ENCODE measurements around the gene RNF227. TPM values are rescaled to one million over a fixed set of nuclear protein-coding genes. Genes with fewer than 3 reads are reported as not detected.
"Not testable (repeated sequence)": the region's sequence is repeated elsewhere in the genome, so short reads cannot be mapped to it uniquely, and the experiment has no call there.

Gene RNF227
- total and polyA plus RNA-seq, 2 of the 13 experiments (the other 11 are each of a cell fraction or from before 2014, with no cell fraction given), result 0.20 to 0.79 TPM

DNA sequence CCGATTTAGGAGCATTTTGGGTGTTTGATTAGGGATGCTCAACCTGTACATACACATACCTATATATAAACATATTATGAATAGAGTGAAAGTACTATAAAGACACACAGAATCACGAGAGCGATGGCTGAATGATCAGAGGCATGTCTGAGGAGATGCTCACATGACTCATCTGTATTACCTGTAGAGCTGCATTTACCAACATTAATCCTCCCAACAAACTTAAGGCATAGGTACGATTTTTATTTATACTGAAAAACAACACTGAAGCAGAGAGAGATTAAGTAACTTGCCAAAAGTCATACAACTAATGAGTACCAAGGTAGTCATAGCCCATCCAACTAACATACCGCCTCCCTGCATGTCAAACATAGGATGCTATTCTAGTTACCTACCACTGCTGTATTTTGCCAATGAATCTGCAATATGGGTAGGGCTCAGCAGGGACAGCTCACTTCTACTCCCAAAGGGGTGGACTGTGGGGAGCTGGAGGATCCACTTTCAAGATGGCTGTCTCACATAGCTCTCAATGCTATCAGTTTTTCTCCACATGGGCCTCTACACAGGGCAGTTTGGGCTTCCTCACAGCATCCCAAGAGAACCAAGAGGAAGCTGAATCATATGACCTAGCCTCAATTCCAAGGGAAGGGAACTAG lies 51.0 kb downstream of the RNF227 start:
- Histone ChIP-seq H2AFZ (ENCODE audit: low read length) (no peak overlapping the region), H3K36me3 (replicated peaks in 1 of 2; ENCODE audit: control insufficient read depth in 1 of 2, insufficient read depth in 2 of 2, low read length in 2 of 2) (no peaks in the 10 kb centered on the region), H3K27ac (ENCODE audit: extremely low read length, insufficient read depth, low read length) (no peak overlapping the region), H3K27me3 (ENCODE audit: control insufficient read depth in 1 of 2, insufficient read depth in 2 of 2, low read length in 2 of 2) (no peaks in the 10 kb centered on the region), H3K9me3 (ENCODE audit: low read length) (peaks cover 8% of the 10 kb centered on the region), H3K9ac (ENCODE audit: insufficient read depth, low read depth, low read length) (no peak overlapping the region), H3K4me3 (replicated peaks in 1 of 3; ENCODE audit: insufficient read depth in 1 of 3, low read depth in 2 of 3, low read length in 3 of 3) (no peak overlapping the region), H4K20me1 (ENCODE audit: insufficient read depth, low read length) (no peaks in the 10 kb centered on the region), H3K79me2 (ENCODE audit: insufficient read depth, low read length) (no peaks in the 10 kb centered on the region), H3K4me1 (ENCODE audit: insufficient read depth, low read length) (peaks cover 59% of the 10 kb centered on the region), H3K4me2 (ENCODE audit: low read depth, low read length) (no peak overlapping the region)
- FAIRE-seq (no peak), ATAC-seq (no peak), DNase-seq (ENCODE audit: low spot score) (no peak)
- in situ Hi-C loops (cut with HindIII; ENCODE audit: extremely low pct_ligation_motif_present, low pct_unique_long_range_greater_than_20kb), result no loop called here
- TF ChIP-seq CCDC6 (CRISPR knock-in tag; IDR thresholded peaks at IDR 0.05) (no peak), ZNF331 (CRISPR knock-in tag; IDR thresholded peaks at IDR 0.05) (peak; percentile 98), TEAD2 (CRISPR knock-in tag; IDR thresholded peaks at IDR 0.05) (no peak), GLI4 (CRISPR knock-in tag; IDR thresholded peaks at IDR 0.05; ENCODE audit: borderline replicate concordance) (no peak)
- WGBS (ENCODE audit: low lambda C conversion rate), result 97% methylated on average over 5 of the region's 5 CpGs
- ChIA-PET POLR2A (interaction anchor here (0.8 kb wide), 1 partner anchor 11 kb away, joined by 3 read pairs; no protein-coding TSS in a partner anchor), CTCF (ENCODE audit: low intra/inter-chr PET ratio, low total read pairs) (no interaction called here)
- intact Hi-C loops (cut with micrococcal nuclease; ENCODE audit: unreplicated experiment), result loop anchor here (5.0 kb wide), 1 partner anchor 122 kb away; no protein-coding TSS in a partner anchor
- no TSS peak for BruUV-seq (replicated peaks)

DNA sequence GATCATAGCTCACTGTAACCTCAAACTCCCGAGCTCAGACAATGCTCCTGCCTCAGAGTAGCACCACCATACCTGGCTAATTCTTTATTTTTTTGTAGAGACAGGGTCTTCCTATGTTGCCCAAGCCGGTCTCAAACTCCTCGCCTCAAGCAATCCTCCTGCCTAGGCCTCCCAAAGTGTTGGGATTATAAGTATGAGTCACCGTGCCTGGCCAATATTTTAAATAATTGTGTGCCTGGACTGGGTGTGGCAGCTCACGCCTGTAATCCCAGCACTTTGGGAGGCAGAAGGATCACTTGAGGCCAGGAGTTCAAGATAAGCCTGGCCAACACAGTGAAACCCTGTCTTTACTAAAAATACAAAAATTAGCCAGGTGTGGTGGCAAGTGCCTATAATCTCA lies 51.7 kb downstream of the RNF227 start:
- H3K36me3 ChIP-seq (replicated peaks in 1 of 2; ENCODE audit: control insufficient read depth in 1 of 2, insufficient read depth in 2 of 2, low read length in 2 of 2); H3K27ac ChIP-seq (ENCODE audit: extremely low read length, insufficient read depth, low read length); H3K9me3 ChIP-seq (ENCODE audit: low read length); H2AFZ ChIP-seq (ENCODE audit: low read length); in situ Hi-C loops (cut with HindIII; ENCODE audit: extremely low pct_ligation_motif_present, low pct_unique_long_range_greater_than_20kb); CTCF ChIA-PET (ENCODE audit: low intra/inter-chr PET ratio, low total read pairs); ATAC-seq; H3K4me2 ChIP-seq (ENCODE audit: low read depth, low read length); H3K79me2 ChIP-seq (ENCODE audit: insufficient read depth, low read length); H3K27me3 ChIP-seq (ENCODE audit: control insufficient read depth in 1 of 2, insufficient read depth in 2 of 2, low read length in 2 of 2); DNase-seq (ENCODE audit: low spot score); H4K20me1 ChIP-seq (ENCODE audit: insufficient read depth, low read length); FAIRE-seq; H3K9ac ChIP-seq (ENCODE audit: insufficient read depth, low read depth, low read length); BruUV-seq (replicated peaks); H3K4me3 ChIP-seq (replicated peaks in 1 of 3; ENCODE audit: insufficient read depth in 1 of 3, low read depth in 2 of 3, low read length in 3 of 3): not testable (repeated sequence)
- WGBS (ENCODE audit: low lambda C conversion rate), result 88% methylated on average over 5 of the region's 5 CpGs
- intact Hi-C loops (cut with micrococcal nuclease; ENCODE audit: unreplicated experiment), result loop anchor here (5.0 kb wide), 1 partner anchor 123 kb away; no protein-coding TSS in a partner anchor
- H3K4me1 ChIP-seq (ENCODE audit: insufficient read depth, low read length), result peaks cover 67% of the 10 kb centered on the region
- POLR2A ChIA-PET, result interaction anchor here (1.6 kb wide), 1 partner anchor 21 kb away, joined by 3 read pairs; no protein-coding TSS in a partner anchor

Small RNAs within 50 kb of the gene (small RNA-seq; reads per million reads assigned to genes)
- gene SCARNA21 (ENCODE audit: insufficient read depth in 2 of 3, insufficient read length in 3 of 3, low read depth in 2 of 3, low replicate concordance in 1 of 3), result 0 to 0.20 (median 0) reads per million in 3 experiments

Other genes with a start within 250 kb of the RNF227 start
- gene TP53, start 228.8 kb downstream of the RNF227 start, total RNA-seq (2016; rRNA removed; fragmentation: Illumina TruSeq; extraction: Trizol), result 29.9 and 35.0 TPM in 2 replicates
- gene TP53, start 228.8 kb downstream of the RNF227 start, polyA plus RNA-seq (2011; rRNA removed), result 17.1 and 19.8 TPM in 2 replicates
- 18.1 and 19.5 TPM in 2 replicates for gene WRAP53, start 227.8 kb downstream of the RNF227 start, total RNA-seq (2016; rRNA removed; fragmentation: Illumina TruSeq; extraction: Trizol)
- 7.0 and 7.2 TPM in 2 replicates for gene WRAP53, start 227.8 kb downstream of the RNF227 start, polyA plus RNA-seq (2011; rRNA removed)
- 0.07 TPM in 1 of 2 replicates, not detected in the other for gene EFNB3, start 211.1 kb downstream of the RNF227 start, total RNA-seq (2016; rRNA removed; fragmentation: Illumina TruSeq; extraction: Trizol)
- gene EFNB3, start 211.1 kb downstream of the RNF227 start, polyA plus RNA-seq (2011; rRNA removed), result 0.18 and 0.25 TPM in 2 replicates
- not detected in 2 replicates for gene DNAH2, start 198.5 kb downstream of the RNF227 start, total RNA-seq (2016; rRNA removed; fragmentation: Illumina TruSeq; extraction: Trizol)
- gene DNAH2, start 198.5 kb downstream of the RNF227 start, polyA plus RNA-seq (2011; rRNA removed), result not detected in 2 replicates
- gene KDM6B, start 82.1 kb downstream of the RNF227 start, total RNA-seq (2016; rRNA removed; fragmentation: Illumina TruSeq; extraction: Trizol), result 2.1 and 2.2 TPM in 2 replicates
- 1.3 and 1.9 TPM in 2 replicates for gene KDM6B, start 82.1 kb downstream of the RNF227 start, polyA plus RNA-seq (2011; rRNA removed)
- gene TMEM88, start 61.2 kb downstream of the RNF227 start, total RNA-seq (2016; rRNA removed; fragmentation: Illumina TruSeq; extraction: Trizol), result 0.31 TPM in 1 of 2 replicates, not detected in the other
- 0.66 and 0.84 TPM in 2 replicates for gene TMEM88, start 61.2 kb downstream of the RNF227 start, polyA plus RNA-seq (2011; rRNA removed)
- gene NAA38, start 58.7 kb downstream of the RNF227 start, total RNA-seq (2016; rRNA removed; fragmentation: Illumina TruSeq; extraction: Trizol), result 91.6 and 105 TPM in 2 replicates
- gene NAA38, start 58.7 kb downstream of the RNF227 start, polyA plus RNA-seq (2011; rRNA removed), result 43.9 and 46.9 TPM in 2 replicates
- 17.0 and 21.4 TPM in 2 replicates for gene CYB5D1, start 58.3 kb downstream of the RNF227 start, total RNA-seq (2016; rRNA removed; fragmentation: Illumina TruSeq; extraction: Trizol)
- 7.9 and 8.9 TPM in 2 replicates for gene CYB5D1, start 58.3 kb downstream of the RNF227 start, polyA plus RNA-seq (2011; rRNA removed)
- 3.3 and 3.7 TPM in 2 replicates for gene CHD3, start 27.5 kb downstream of the RNF227 start, total RNA-seq (2016; rRNA removed; fragmentation: Illumina TruSeq; extraction: Trizol)
- 2.7 and 3.3 TPM in 2 replicates for gene CHD3, start 27.5 kb downstream of the RNF227 start, polyA plus RNA-seq (2011; rRNA removed)
- gene KCNAB3, start 13.6 kb upstream of the RNF227 start, total RNA-seq (2016; rRNA removed; fragmentation: Illumina TruSeq; extraction: Trizol), result 0.29 TPM in 1 of 2 replicates, not detected in the other
- 0.88 and 0.95 TPM in 2 replicates for gene KCNAB3, start 13.6 kb upstream of the RNF227 start, polyA plus RNA-seq (2011; rRNA removed)
- gene TRAPPC1, start 15.7 kb upstream of the RNF227 start, total RNA-seq (2016; rRNA removed; fragmentation: Illumina TruSeq; extraction: Trizol), result 28.1 and 36.9 TPM in 2 replicates
- 44.9 and 46.7 TPM in 2 replicates for gene TRAPPC1, start 15.7 kb upstream of the RNF227 start, polyA plus RNA-seq (2011; rRNA removed)
- 13.3 and 24.1 TPM in 2 replicates for gene CNTROB, start 15.9 kb upstream of the RNF227 start, total RNA-seq (2016; rRNA removed; fragmentation: Illumina TruSeq; extraction: Trizol)
- gene CNTROB, start 15.9 kb upstream of the RNF227 start, polyA plus RNA-seq (2011; rRNA removed), result 21.2 and 24.3 TPM in 2 replicates
- gene GUCY2D, start 86.3 kb upstream of the RNF227 start, total RNA-seq (2016; rRNA removed; fragmentation: Illumina TruSeq; extraction: Trizol), result not detected in 2 replicates
- not detected in 2 replicates for gene GUCY2D, start 86.3 kb upstream of the RNF227 start, polyA plus RNA-seq (2011; rRNA removed)
- gene ALOX15B, start 122.8 kb upstream of the RNF227 start, total RNA-seq (2016; rRNA removed; fragmentation: Illumina TruSeq; extraction: Trizol), result not detected in 2 replicates
- gene ALOX15B, start 122.8 kb upstream of the RNF227 start, polyA plus RNA-seq (2011; rRNA removed), result not detected in 2 replicates
- gene ALOX12B, start 171.4 kb upstream of the RNF227 start, total RNA-seq (2016; rRNA removed; fragmentation: Illumina TruSeq; extraction: Trizol), result not detected in 2 replicates
- gene ALOX12B, start 171.4 kb upstream of the RNF227 start, polyA plus RNA-seq (2011; rRNA removed), result 0.13 TPM in 1 of 2 replicates, not detected in the other
- not detected in 2 replicates for gene ALOXE3, start 202.2 kb upstream of the RNF227 start, total RNA-seq (2016; rRNA removed; fragmentation: Illumina TruSeq; extraction: Trizol)
- gene ALOXE3, start 202.2 kb upstream of the RNF227 start, polyA plus RNA-seq (2011; rRNA removed), result 0.07 TPM in 1 of 2 replicates, not detected in the other
- gene HES7, start 207.8 kb upstream of the RNF227 start, total RNA-seq (2016; rRNA removed; fragmentation: Illumina TruSeq; extraction: Trizol), result not detected in 2 replicates
- gene HES7, start 207.8 kb upstream of the RNF227 start, polyA plus RNA-seq (2011; rRNA removed), result not detected in 2 replicates
- gene PER1, start 236.1 kb upstream of the RNF227 start, total RNA-seq (2016; rRNA removed; fragmentation: Illumina TruSeq; extraction: Trizol), result 2.6 and 5.5 TPM in 2 replicates
- 3.6 and 5.2 TPM in 2 replicates for gene PER1, start 236.1 kb upstream of the RNF227 start, polyA plus RNA-seq (2011; rRNA removed)
- 2.0 and 3.9 TPM in 2 replicates for gene VAMP2, start 246.7 kb upstream of the RNF227 start, total RNA-seq (2016; rRNA removed; fragmentation: Illumina TruSeq; extraction: Trizol)
- 17.2 and 19.6 TPM in 2 replicates for gene VAMP2, start 246.7 kb upstream of the RNF227 start, polyA plus RNA-seq (2011; rRNA removed)